Stromal cell of bone marrow (primary cell): Measurements from ENCODE around the gene COL5A1.
A peak's percentile ranks its signal among the peaks of the same experiment; 100 is the strongest.

Source experiments
- DNase-seq: peaks from one replicate; pipeline ENCODE4 v3.0.0-alpha.2; 2012; ENCODE audit warnings: low read depth

COL5A1 gene

DNA sequence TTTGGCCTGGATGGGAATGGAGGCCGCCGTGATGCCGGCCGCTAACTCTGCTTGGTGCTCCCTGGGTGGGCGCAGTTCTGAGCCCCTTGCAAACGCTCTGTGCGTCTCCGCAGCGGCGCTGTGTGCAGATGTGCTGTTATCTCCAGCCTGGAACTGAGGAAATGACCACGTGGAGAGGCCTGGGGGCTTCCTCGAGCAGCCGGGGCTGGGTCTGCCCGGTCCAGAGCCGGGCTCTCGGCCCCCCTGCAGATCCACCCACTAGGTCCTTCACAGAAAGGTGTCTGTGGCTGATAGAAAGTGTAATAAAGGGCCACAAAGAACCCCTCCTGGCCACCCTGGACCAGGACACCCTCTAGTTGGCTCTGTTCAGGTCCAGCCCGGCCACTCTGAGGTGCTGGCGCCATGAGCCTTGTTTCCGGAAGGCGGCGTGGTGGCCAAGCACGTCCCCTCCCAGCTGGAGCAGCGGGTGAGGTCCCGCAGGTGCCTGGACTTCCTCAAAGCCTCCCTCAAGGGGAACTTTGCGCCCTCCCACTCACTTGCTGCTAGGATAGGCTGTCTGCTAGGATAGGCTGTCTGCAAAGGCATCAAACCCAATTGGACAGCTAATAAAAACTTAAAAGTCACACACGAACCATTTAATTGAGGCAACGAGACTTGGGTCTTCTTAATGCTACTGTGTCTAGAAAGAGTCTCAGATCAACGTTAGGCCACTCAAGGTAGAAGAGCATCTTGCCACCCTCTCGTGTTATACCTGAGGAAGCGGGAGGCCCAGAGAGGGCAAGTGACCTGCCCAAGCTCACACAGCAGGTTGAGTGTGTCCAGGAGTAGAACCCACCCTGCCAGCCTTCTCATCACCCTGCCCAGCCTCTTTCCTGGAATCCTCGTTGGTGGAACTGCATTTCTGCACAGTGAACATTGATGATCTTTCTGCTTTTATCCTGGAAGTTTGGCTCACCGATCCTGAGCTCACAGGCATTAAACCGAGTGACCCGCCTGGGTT, 129.7 kb downstream of the COL5A1 start:
- DNase-seq: no peak

GRCh38 chr9:134772331-134772730, 130.7 kb downstream of the COL5A1 start:
- no peak for DNase-seq

DNA sequence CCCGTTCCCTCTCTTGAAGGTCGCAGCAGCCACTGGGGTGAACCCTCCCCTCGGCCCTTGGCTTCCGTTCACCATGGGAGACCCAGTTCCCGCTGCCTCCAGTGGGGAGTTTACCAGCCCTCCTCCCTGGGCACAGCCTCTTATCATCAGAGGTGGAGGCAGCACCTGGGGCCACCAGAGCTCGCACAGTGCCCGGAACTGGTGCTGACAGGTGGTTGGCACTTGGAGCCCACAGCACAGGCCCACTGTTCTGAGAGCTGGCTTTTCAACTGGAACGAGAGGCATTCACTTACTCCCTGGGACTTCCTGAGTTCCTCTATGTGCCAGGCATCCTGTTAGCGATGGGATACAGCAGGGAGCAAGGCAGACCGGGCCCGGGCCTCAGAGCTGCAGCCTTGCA, 132.2 kb downstream of the COL5A1 start:
- DNase-seq: no peak

DNA sequence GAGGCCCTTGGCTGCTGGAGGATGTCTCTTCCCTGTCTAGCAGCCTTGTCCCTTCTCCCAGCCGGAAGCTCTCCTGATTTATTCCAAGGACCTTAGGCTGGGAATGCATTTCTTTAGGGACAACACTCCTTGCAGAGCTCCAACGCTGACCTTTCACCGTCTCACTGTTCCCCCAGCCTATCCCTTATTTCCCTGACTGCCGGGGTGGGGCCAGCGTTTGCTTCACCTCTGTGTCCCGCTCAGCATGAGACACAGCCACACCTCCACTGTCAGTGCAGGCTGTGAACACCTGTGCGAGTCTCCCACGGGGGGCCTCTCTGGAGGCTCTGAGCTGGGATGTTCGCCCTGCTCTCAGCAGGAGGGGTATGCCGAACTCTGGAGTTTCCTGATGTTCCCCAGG, 132.8 kb downstream of the COL5A1 start:
- no peak for DNase-seq

- DNase-seq: no peak
Measured at GRCh38 chr9:134775081-134775951, 133.7 kb downstream of the COL5A1 start.

DNA sequence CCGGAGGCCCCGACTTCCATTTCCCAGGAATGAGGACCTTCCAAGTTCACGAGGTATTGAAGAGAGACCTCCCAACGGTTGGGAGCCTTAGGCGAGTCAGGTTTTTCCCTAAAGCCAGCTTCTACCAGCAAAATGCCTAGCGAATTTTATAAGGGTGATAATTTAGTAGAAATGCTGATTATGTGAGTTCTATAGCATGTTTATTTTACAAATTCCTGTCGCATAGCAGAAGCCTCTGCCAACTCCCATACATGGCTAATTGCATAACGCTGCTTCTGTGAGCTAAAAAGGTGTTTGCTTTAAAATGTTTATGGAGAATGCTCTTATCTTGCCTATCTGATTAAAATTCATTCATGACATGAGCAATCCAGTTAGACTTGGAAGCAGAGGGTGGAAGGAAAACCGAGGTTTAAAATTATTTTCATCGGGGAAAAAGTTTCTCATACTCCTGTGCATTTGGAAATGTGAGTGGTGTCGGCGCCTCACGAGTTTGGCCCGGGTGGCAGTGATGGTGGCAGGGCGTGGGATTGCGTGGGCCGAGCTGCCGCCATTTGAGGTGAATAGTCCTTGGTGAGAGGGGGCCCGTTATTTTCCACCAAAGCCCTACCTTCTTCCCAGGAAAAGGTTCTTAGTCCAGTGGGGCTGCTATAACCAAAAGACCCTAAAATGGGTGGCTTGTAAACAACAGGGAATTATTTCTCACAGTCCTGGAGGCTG, 134.6 kb downstream of the COL5A1 start:
- no peak for DNase-seq

DNA sequence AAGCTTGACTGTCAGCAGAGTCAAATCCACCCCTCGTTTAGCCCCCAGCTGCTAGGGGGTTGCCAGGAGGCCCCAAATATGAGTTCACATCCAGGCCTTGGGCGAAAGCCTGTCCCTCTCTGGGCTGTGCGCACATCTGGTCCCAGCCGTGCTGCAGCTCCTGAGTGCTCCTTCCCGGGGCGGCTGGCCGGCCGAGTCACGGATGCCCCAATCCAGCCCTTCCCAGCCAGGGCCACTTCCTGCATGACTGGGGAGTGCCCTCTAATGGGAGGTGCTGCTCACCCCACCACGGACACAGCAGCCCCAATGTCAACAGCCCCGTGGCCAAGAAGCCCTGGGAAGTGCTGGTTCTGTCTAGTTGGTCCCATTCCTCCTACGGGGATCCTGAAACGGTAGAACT, 135.6 kb downstream of the COL5A1 start:
- no peak for DNase-seq

GRCh38 chr9:134778156-134778555, 136.6 kb downstream of the COL5A1 start:
- DNase-seq: no peak

DNA sequence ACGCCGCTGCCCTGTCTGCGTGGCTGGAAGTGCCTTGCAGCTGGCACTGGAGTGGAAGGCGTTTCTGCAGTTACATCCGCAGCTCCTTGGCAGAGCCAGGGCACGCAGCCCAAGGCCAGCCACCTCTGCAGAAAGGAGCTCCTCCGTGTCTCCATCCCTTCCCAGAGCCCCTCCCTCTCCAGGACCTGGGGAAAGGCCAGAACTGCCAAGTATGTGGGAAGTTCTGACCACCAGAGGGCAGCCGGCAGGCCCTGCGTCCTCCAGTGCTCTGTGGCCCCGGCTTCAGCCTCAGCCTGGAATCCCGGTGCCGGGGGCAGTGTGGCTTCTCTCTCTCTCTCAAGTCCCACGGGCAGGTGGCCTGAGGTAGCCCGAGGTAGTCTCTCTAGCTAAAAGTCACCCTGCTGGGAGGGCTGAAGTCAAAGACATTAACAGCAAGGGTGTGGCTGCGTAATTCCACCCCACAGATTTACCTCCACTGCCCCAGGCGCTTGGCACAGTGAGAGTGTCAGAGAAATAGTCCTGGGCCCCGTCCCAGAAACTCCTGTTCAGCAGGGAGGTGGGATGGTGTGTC, 137.3 kb downstream of the COL5A1 start:
- peak; percentile 21 for DNase-seq

- no peak for DNase-seq
Measured at GRCh38 chr9:134779640-134780039, 138.0 kb downstream of the COL5A1 start.

DNA sequence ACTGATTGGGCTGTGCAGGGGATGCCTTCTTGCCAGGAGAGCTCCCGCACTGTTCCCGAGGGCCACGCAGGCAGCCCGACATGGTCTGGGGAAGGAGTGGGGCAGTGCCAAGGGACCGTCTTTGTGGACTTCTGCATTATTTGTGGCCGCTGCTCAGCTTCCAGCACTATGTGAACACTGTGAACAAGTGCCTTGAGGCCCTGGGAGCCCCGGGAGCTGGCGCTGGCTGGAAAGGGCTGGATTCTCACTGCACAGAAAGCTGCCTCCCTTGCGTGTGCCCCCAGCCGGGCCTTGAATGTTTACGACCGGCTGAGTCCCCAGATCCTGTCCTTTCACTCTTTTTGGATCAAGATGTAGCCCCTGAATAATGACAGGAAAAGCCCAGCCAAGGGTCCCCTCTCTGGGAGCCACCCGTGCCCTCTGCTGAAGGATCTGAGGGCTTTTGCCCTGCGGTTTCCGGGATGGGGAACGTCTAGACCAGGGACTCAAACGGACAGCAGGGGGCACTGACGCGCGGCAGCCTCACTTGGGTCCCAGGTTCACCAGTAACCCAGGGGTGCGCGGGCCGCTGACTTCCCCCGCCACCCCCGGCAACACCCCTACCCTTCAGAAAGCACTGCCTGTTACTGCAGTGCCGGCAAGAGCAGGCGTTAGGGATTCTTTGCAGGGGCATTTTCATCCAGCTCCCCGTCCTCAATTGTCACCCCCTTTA, 140.1 kb downstream of the COL5A1 start:
- DNase-seq: no peak

DNA sequence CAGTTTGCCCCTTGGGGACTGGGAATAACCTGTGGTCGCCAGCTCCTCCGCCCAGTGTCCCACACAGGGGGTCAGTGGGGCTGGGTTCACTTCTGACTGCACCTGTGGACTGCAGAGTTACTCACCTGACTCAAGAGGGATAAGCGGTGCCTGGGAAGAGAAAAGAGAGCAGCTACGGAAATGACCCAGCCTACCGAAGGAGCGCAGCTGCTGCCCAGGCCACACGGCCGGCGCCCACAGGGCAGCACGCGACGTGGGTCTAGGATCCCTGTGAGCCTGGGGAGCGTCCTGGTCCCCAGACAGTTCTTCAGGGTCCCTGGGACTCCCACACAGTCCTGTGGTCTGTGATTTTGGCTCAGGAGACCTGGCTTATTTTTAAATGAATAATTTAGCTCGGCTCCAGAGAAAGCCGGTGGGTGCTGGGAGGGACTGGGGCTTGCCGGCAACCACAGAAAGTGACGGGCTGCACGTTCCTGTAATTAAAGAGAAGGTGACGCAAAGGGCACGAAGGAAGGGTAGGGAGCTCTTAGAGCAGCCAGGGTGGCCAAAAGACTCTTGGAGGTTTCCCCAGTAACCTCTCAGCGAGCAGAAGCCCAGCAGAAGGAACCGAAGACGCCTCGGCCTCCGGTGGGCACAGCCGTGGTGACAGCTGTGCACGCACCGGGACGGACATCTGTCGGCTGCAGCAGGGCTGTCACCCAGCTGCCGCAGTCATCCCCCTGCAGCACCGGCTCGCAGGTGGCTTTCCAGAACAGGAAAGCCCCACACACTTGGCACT, 141.5 kb downstream of the COL5A1 start:
- DNase-seq: no peak

DNA sequence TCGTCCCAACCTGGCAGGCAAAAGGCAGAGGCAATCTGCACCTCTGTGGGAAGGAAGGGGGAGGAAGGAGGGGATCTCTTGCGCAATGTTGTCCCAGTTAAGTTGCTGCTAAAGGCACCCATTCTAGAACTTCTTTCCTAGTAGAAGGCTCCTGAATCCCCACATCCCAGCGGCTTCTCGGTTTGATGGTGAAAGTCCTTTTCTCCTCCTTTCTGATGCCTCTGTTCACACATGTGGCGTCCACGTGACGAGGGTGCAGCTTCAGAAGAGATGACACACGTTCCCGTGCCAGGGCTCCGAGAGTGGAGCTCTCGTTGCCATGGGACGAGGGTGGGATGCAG, 142.1 kb downstream of the COL5A1 start:
- no peak for DNase-seq

- DNase-seq: no peak
Measured at GRCh38 chr9:134784577-134785305, 143.1 kb downstream of the COL5A1 start.

GRCh38 chr9:134785325-134786108, 143.9 kb downstream of the COL5A1 start:
- no peak for DNase-seq

DNA sequence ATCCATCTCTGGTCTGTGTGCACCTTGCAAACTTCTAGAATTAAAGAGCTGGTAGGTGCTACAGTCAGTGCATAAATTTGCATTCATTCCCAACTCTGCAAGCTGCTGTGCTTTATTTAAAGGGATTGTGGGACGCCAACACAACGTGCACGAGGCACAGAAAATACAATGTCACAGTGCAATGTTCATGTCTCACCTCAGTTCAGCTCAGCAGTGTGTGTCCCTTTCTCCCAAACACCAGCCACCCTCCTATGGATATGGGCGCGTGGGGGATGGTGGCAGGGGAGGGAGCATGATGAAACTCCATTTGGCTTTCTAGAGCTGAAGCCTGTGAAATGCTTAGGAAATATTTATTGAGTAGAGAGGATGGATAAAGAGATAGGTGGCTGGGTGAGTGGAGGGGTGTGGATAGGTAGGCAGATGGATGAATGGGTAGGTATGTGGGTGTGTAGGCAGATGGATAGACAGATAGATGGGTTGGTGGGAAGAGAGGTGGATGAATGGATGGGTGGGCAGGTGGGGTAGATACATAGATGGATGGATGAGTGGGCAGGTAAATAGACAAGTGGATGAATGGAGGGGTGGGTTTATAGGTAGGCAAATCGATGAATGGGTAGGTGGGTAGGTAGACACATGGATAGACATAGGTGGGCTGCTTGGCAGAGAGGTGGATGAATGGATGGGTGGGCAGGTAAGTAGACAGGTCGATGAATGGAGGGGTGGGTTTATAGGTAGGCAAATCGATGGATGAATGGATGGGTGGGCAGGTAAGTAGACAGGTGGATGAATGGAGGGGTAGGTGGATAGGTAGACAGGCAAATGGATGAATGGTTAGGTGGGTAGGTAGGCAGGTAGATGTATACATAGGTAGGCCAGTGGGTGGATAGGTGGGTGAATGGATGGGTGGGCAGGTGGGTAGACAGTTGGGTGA, 146.3 kb downstream of the COL5A1 start:
- no peak for DNase-seq

DNA sequence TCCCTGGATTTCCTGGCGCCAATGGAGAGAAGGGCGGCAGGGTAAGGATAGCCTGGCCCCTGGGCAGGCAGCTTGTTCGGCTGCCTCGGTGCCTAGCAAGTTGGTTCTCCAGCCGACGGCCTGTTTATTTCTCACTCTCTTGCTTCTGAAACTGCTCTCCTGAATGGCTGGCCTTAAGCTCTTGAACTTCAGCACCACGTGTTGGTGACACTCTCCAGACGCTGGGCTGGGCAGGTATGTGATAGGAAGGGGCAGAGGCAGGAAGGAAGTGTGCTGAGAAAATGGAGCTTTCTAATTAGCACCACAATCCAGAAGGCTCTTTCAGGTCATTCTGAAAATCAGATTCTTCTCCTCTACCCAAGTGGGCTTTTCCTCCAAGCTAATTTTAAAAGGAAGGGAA, 147.6 kb downstream of the COL5A1 start:
- DNase-seq: no peak

DNA sequence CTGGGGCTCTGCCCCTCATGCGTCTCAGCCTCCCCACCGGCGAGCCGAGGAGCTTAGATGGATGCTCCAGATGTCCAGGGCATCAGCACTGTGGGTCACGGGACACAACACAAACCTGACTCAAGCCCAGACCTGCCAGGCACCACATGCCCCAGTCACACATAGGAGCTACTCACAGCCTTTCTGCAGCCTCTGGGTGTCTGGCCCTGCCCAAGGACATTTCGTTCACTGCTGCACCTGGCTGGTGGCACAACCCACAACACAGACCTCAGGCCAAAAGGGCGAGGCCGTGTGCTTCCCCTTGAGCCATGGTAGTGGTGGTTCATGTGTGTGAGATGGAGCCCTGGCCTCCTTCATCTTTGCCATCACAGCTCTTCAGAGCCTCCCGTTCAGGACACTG, 149.4 kb downstream of the COL5A1 start:
- DNase-seq: no peak
